ENCODE data around the gene PACSIN2.
"Not testable (repeated sequence)": the region's sequence is repeated elsewhere in the genome, so short reads cannot be mapped to it uniquely, and the experiment has no call there.

PACSIN2 gene

GRCh38 chr22:43000441-43001175 is 14.3 kb downstream of the PACSIN2 start:
- peak overlapping the region; percentile 16 to 69 for H3K18ac ChIP-seq (ENCODE audit: low read depth in 1 of 2, low read length in 2 of 2)
- H3K4me3 ChIP-seq (ENCODE audit: insufficient read depth in 1 of 2, low read depth in 1 of 2, low read length in 2 of 2) = no peak overlapping the region
- H3K4me1 ChIP-seq (ENCODE audit: control insufficient read depth, insufficient read depth, low read depth, low read length) = peaks cover 43% of the 10 kb centered on the region
- peak overlapping the region; percentile 22 for H4K8ac ChIP-seq (ENCODE audit: low read length)
- no peaks in the 10 kb centered on the region for H3K27me3 ChIP-seq (ENCODE audit: control insufficient read depth in 1 of 2, insufficient read depth in 1 of 2, low read length in 2 of 2)
- H4K91ac ChIP-seq (ENCODE audit: low read length) = no peak overlapping the region
- H3K79me1 ChIP-seq (replicated peaks; ENCODE audit: low read length, poor library complexity, severe bottlenecking) = peaks cover 3% of the 10 kb centered on the region
- peak overlapping the region in 1 of 2 experiments; percentile 64 for H3K23ac ChIP-seq (ENCODE audit: low read length in 2 of 2)
- H2BK15ac ChIP-seq (ENCODE audit: low read depth, poor library complexity, severe bottlenecking) = no peak overlapping the region
- 76% methylated on average over 7 of the region's 8 CpGs for WGBS
- no peaks in the 10 kb centered on the region for H3K36me3 ChIP-seq (ENCODE audit: control insufficient read depth in 1 of 2, insufficient read depth in 2 of 2, low read depth in 1 of 2, low read length in 2 of 2)
- no peak overlapping the region for H3K4me2 ChIP-seq (ENCODE audit: low read length, poor library complexity, severe bottlenecking)
- H3K9ac ChIP-seq (ENCODE audit: low read length) = peak overlapping the region; percentile 50
- H2BK12ac ChIP-seq (ENCODE audit: low read length in 2 of 2) = peak overlapping the region; percentile 37 to 86
- DNase-seq = peak; percentile 56
- H3K9me3 ChIP-seq (ENCODE audit: control insufficient read depth, low read length) = no peaks in the 10 kb centered on the region
- no peak overlapping the region for H2BK5ac ChIP-seq (ENCODE audit: low read depth, low read length, poor library complexity, severe bottlenecking)
- no peak overlapping the region for H2AFZ ChIP-seq (ENCODE audit: low read depth, low read length)
- H2AK5ac ChIP-seq (ENCODE audit: low read length, severe bottlenecking) = peak overlapping the region; percentile 79
- no peak overlapping the region for H2BK120ac ChIP-seq (ENCODE audit: low read depth, low read length)
- peak overlapping the region; percentile 15 to 40 for H3K4ac ChIP-seq (ENCODE audit: low read depth in 1 of 2, low read length in 2 of 2)
- H3K14ac ChIP-seq (ENCODE audit: low read length in 2 of 2) = no peak overlapping the region
- no peak overlapping the region for H3K27ac ChIP-seq (ENCODE audit: low read length, poor library complexity, severe bottlenecking)

GRCh38 chr22:42997582-42998090 is 17.3 kb downstream of the PACSIN2 start:
- H3K4me1 ChIP-seq (ENCODE audit: control insufficient read depth, insufficient read depth, low read depth, low read length) = peaks cover 43% of the 10 kb centered on the region
- no peak overlapping the region for H4K8ac ChIP-seq (ENCODE audit: low read length)
- H2AFZ ChIP-seq (ENCODE audit: low read depth, low read length) = no peak overlapping the region
- 63% methylated on average over 6 of the region's 6 CpGs for WGBS
- H2BK120ac ChIP-seq (ENCODE audit: low read depth, low read length) = no peak overlapping the region
- H3K9me3 ChIP-seq (ENCODE audit: control insufficient read depth, low read length) = no peaks in the 10 kb centered on the region
- H3K18ac ChIP-seq (ENCODE audit: low read depth in 1 of 2, low read length in 2 of 2) = peak overlapping the region; percentile 41 to 65
- H3K4ac ChIP-seq (ENCODE audit: low read depth in 1 of 2, low read length in 2 of 2) = no peak overlapping the region
- H2BK5ac ChIP-seq (ENCODE audit: low read depth, low read length, poor library complexity, severe bottlenecking) = no peak overlapping the region
- DNase-seq = peak; percentile 49
- H4K91ac ChIP-seq (ENCODE audit: low read length) = no peak overlapping the region
- peak overlapping the region; percentile 30 for H3K9ac ChIP-seq (ENCODE audit: low read length)
- peak overlapping the region; percentile 50 for H2AK5ac ChIP-seq (ENCODE audit: low read length, severe bottlenecking)
- H3K36me3 ChIP-seq (ENCODE audit: control insufficient read depth in 1 of 2, insufficient read depth in 2 of 2, low read depth in 1 of 2, low read length in 2 of 2) = peaks cover 0 to 7% of the 10 kb centered on the region in 2 experiments
- no peaks in the 10 kb centered on the region for H3K27me3 ChIP-seq (ENCODE audit: control insufficient read depth in 1 of 2, insufficient read depth in 1 of 2, low read length in 2 of 2)
- no peak overlapping the region for H3K23ac ChIP-seq (ENCODE audit: low read length in 2 of 2)
- H3K27ac ChIP-seq (ENCODE audit: low read length, poor library complexity, severe bottlenecking) = peak overlapping the region; percentile 21
- H3K79me1 ChIP-seq (replicated peaks; ENCODE audit: low read length, poor library complexity, severe bottlenecking) = peaks cover 6% of the 10 kb centered on the region
- H3K4me3 ChIP-seq (ENCODE audit: insufficient read depth in 1 of 2, low read depth in 1 of 2, low read length in 2 of 2) = no peak overlapping the region
- no peak overlapping the region for H3K14ac ChIP-seq (ENCODE audit: low read length in 2 of 2)
- no peak overlapping the region for H3K4me2 ChIP-seq (ENCODE audit: low read length, poor library complexity, severe bottlenecking)
- H2BK12ac ChIP-seq (ENCODE audit: low read length in 2 of 2) = no peak overlapping the region
- H2BK15ac ChIP-seq (ENCODE audit: low read depth, poor library complexity, severe bottlenecking) = no peak overlapping the region

- Histone ChIP-seq H3K23ac (ENCODE audit: low read length in 2 of 2) (no peak overlapping the region), H3K27me3 (ENCODE audit: control insufficient read depth in 1 of 2, insufficient read depth in 1 of 2, low read length in 2 of 2) (no peaks in the 10 kb centered on the region), H3K4me1 (ENCODE audit: control insufficient read depth, insufficient read depth, low read depth, low read length) (peaks cover 40% of the 10 kb centered on the region), H4K8ac (ENCODE audit: low read length) (peak overlapping the region; percentile 84), H2BK15ac (ENCODE audit: low read depth, poor library complexity, severe bottlenecking) (peak overlapping the region; percentile 77), H3K4ac (ENCODE audit: low read depth in 1 of 2, low read length in 2 of 2) (peak overlapping the region in 1 of 2 experiments; percentile 37), H3K79me1 (replicated peaks; ENCODE audit: low read length, poor library complexity, severe bottlenecking) (peaks cover 8% of the 10 kb centered on the region), H3K36me3 (ENCODE audit: control insufficient read depth in 1 of 2, insufficient read depth in 2 of 2, low read depth in 1 of 2, low read length in 2 of 2) (peaks cover 0 to 7% of the 10 kb centered on the region in 2 experiments), H3K4me2 (ENCODE audit: low read length, poor library complexity, severe bottlenecking) (no peak overlapping the region), H2BK12ac (ENCODE audit: low read length in 2 of 2) (peak overlapping the region; percentile 59 to 89), H3K4me3 (ENCODE audit: insufficient read depth in 1 of 2, low read depth in 1 of 2, low read length in 2 of 2) (no peak overlapping the region), H3K14ac (ENCODE audit: low read length in 2 of 2) (no peak overlapping the region), H2AK5ac (ENCODE audit: low read length, severe bottlenecking) (peak overlapping the region; percentile 51), H3K18ac (ENCODE audit: low read depth in 1 of 2, low read length in 2 of 2) (peak overlapping the region; percentile 46 to 84), H3K27ac (ENCODE audit: low read length, poor library complexity, severe bottlenecking) (no peak overlapping the region), H3K9ac (ENCODE audit: low read length) (peak overlapping the region; percentile 18), H3K9me3 (ENCODE audit: control insufficient read depth, low read length) (no peaks in the 10 kb centered on the region), H2BK120ac (ENCODE audit: low read depth, low read length) (peak overlapping the region; percentile 36), H2AFZ (ENCODE audit: low read depth, low read length) (no peak overlapping the region), H4K91ac (ENCODE audit: low read length) (peak overlapping the region; percentile 84), H2BK5ac (ENCODE audit: low read depth, low read length, poor library complexity, severe bottlenecking) (no peak overlapping the region)
- WGBS = 92% methylated on average over 9 of the region's 10 CpGs
- DNase-seq = no peak
Observed at GRCh38 chr22:42996646-42997365, 18.1 kb downstream of the PACSIN2 start.

- Histone ChIP-seq H3K27ac (ENCODE audit: low read length, poor library complexity, severe bottlenecking) (peak overlapping the region; percentile 91), H3K4me1 (ENCODE audit: control insufficient read depth, insufficient read depth, low read depth, low read length) (peaks cover 31% of the 10 kb centered on the region), H2BK12ac (ENCODE audit: low read length in 2 of 2) (peak overlapping the region; percentile 22 to 81), H2AK5ac (ENCODE audit: low read length, severe bottlenecking) (peak overlapping the region; percentile 60), H3K9ac (ENCODE audit: low read length) (peak overlapping the region; percentile 81), H3K4me3 (ENCODE audit: insufficient read depth in 1 of 2, low read depth in 1 of 2, low read length in 2 of 2) (peak overlapping the region in 1 of 2 experiments; percentile 65)
- H3K79me1 ChIP-seq (replicated peaks; ENCODE audit: low read length, poor library complexity, severe bottlenecking); DNase-seq; H4K8ac ChIP-seq (ENCODE audit: low read length); H3K4me2 ChIP-seq (ENCODE audit: low read length, poor library complexity, severe bottlenecking); H2BK15ac ChIP-seq (ENCODE audit: low read depth, poor library complexity, severe bottlenecking); H3K23ac ChIP-seq (ENCODE audit: low read length in 2 of 2); H3K36me3 ChIP-seq (ENCODE audit: control insufficient read depth in 1 of 2, insufficient read depth in 2 of 2, low read depth in 1 of 2, low read length in 2 of 2); H2BK120ac ChIP-seq (ENCODE audit: low read depth, low read length); H3K4ac ChIP-seq (ENCODE audit: low read depth in 1 of 2, low read length in 2 of 2); H4K91ac ChIP-seq (ENCODE audit: low read length); H3K9me3 ChIP-seq (ENCODE audit: control insufficient read depth, low read length); H3K27me3 ChIP-seq (ENCODE audit: control insufficient read depth in 1 of 2, insufficient read depth in 1 of 2, low read length in 2 of 2); H3K18ac ChIP-seq (ENCODE audit: low read depth in 1 of 2, low read length in 2 of 2); H3K14ac ChIP-seq (ENCODE audit: low read length in 2 of 2); H2BK5ac ChIP-seq (ENCODE audit: low read depth, low read length, poor library complexity, severe bottlenecking); H2AFZ ChIP-seq (ENCODE audit: low read depth, low read length): not testable (repeated sequence)
- 86% methylated on average over 6 of the region's 7 CpGs for WGBS
Observed at GRCh38 chr22:42995654-42996053, 19.3 kb downstream of the PACSIN2 start.
